SK-N-SH treated with all-trans-retinoic acid at 6 μM for 48 hours (cell line): ENCODE results near the gene DHX34.
A peak's percentile ranks its signal among the peaks of the same experiment; 100 is the strongest.
"Not testable (repeated sequence)": the region's sequence is repeated elsewhere in the genome, so short reads cannot be mapped to it uniquely, and the experiment has no call there.

Experiments used
- ATAC-seq: fragments of 200-7000 bp; cut with Tn5 transposase; 3 replicates; pipeline ENCODE4 v1.9.1; 2020; ENCODE audit warnings: mild to moderate bottlenecking, moderate library complexity
- ARNTL ChIP-seq: fragments of 450-650 bp; formaldehyde crosslinking; IDR thresholded peaks from 2 replicates; pipeline ENCODE4 v1.5.0; 2020; ENCODE audit warnings: low read depth, mild to moderate bottlenecking, moderate library complexity, borderline replicate concordance
- BACH2 ChIP-seq: fragments of 250-450 bp; sonication (Bioruptor Pico); IDR thresholded peaks from 2 replicates; pipeline ENCODE4 v1.9.0; 2021; ENCODE audit warnings: mild to moderate bottlenecking, borderline replicate concordance
- GLIS3 ChIP-seq: fragments of 250-450 bp; sonication (Bioruptor Pico); IDR thresholded peaks from 2 replicates; pipeline ENCODE4 v1.5.0; 2020; ENCODE audit warnings: mild to moderate bottlenecking, moderate library complexity
- PPARA ChIP-seq: fragments of 250-450 bp; sonication (Bioruptor Pico); IDR thresholded peaks from 2 replicates; pipeline ENCODE4 v1.5.0; 2020; ENCODE audit warnings: mild to moderate bottlenecking, borderline replicate concordance
- RARB ChIP-seq: fragments of 250-450 bp; sonication (Bioruptor Pico); IDR thresholded peaks from 2 replicates; pipeline ENCODE4 v1.8.0; 2021; ENCODE audit warnings: mild to moderate bottlenecking, moderate library complexity
- SNAI2 ChIP-seq: fragments of 250-450 bp; sonication (Bioruptor Pico); IDR thresholded peaks from 2 replicates; pipeline ENCODE4 v1.5.0; 2020; ENCODE audit warnings: mild to moderate bottlenecking, moderate library complexity
- TCF4 ChIP-seq: fragments of 250-450 bp; sonication (Bioruptor Pico); IDR thresholded peaks from 2 replicates; pipeline ENCODE4 v1.8.0; 2021; ENCODE audit warnings: mild to moderate bottlenecking, moderate library complexity, borderline replicate concordance
- ZC3H10 ChIP-seq: fragments of 250-450 bp; sonication (Bioruptor Pico); IDR thresholded peaks from 2 replicates; pipeline ENCODE4 v1.5.1; 2021; ENCODE audit warnings: mild to moderate bottlenecking, moderate library complexity
- ZFP3 ChIP-seq: fragments of 250-450 bp; sonication (Bioruptor Pico); IDR thresholded peaks from 2 replicates; pipeline ENCODE4 v1.5.0; 2020; ENCODE audit warnings: mild to moderate bottlenecking, moderate library complexity
- ZNF565 ChIP-seq: fragments of 450-650 bp; formaldehyde crosslinking; conservative IDR thresholded peaks from 2 replicates; pipeline ENCODE4 v1.5.0; 2020; ENCODE audit warnings: low read depth, mild to moderate bottlenecking, moderate library complexity
- TF ChIP-seq, protein P1 (sequence below): fragments of 250-450 bp; sonication (Bioruptor Pico); IDR thresholded peaks from 2 replicates; pipeline ENCODE4 v1.8.0; 2021; ENCODE audit warnings: low read depth, mild to moderate bottlenecking, moderate library complexity, borderline replicate concordance
- TF ChIP-seq, protein P2 (sequence below): fragments of 250-450 bp; sonication (Bioruptor Pico); IDR thresholded peaks from 2 replicates; pipeline ENCODE4 v1.5.1; 2021; ENCODE audit warnings: mild to moderate bottlenecking, moderate library complexity
- TF ChIP-seq, protein P3 (sequence below): fragments of 250-450 bp; sonication (Bioruptor Pico); IDR thresholded peaks from 2 replicates; pipeline ENCODE4 v1.5.0; 2020; ENCODE audit warnings: mild to moderate bottlenecking, moderate library complexity

Gene DHX34, protein sequence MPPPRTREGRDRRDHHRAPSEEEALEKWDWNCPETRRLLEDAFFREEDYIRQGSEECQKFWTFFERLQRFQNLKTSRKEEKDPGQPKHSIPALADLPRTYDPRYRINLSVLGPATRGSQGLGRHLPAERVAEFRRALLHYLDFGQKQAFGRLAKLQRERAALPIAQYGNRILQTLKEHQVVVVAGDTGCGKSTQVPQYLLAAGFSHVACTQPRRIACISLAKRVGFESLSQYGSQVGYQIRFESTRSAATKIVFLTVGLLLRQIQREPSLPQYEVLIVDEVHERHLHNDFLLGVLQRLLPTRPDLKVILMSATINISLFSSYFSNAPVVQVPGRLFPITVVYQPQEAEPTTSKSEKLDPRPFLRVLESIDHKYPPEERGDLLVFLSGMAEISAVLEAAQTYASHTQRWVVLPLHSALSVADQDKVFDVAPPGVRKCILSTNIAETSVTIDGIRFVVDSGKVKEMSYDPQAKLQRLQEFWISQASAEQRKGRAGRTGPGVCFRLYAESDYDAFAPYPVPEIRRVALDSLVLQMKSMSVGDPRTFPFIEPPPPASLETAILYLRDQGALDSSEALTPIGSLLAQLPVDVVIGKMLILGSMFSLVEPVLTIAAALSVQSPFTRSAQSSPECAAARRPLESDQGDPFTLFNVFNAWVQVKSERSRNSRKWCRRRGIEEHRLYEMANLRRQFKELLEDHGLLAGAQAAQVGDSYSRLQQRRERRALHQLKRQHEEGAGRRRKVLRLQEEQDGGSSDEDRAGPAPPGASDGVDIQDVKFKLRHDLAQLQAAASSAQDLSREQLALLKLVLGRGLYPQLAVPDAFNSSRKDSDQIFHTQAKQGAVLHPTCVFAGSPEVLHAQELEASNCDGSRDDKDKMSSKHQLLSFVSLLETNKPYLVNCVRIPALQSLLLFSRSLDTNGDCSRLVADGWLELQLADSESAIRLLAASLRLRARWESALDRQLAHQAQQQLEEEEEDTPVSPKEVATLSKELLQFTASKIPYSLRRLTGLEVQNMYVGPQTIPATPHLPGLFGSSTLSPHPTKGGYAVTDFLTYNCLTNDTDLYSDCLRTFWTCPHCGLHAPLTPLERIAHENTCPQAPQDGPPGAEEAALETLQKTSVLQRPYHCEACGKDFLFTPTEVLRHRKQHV

DNA sequence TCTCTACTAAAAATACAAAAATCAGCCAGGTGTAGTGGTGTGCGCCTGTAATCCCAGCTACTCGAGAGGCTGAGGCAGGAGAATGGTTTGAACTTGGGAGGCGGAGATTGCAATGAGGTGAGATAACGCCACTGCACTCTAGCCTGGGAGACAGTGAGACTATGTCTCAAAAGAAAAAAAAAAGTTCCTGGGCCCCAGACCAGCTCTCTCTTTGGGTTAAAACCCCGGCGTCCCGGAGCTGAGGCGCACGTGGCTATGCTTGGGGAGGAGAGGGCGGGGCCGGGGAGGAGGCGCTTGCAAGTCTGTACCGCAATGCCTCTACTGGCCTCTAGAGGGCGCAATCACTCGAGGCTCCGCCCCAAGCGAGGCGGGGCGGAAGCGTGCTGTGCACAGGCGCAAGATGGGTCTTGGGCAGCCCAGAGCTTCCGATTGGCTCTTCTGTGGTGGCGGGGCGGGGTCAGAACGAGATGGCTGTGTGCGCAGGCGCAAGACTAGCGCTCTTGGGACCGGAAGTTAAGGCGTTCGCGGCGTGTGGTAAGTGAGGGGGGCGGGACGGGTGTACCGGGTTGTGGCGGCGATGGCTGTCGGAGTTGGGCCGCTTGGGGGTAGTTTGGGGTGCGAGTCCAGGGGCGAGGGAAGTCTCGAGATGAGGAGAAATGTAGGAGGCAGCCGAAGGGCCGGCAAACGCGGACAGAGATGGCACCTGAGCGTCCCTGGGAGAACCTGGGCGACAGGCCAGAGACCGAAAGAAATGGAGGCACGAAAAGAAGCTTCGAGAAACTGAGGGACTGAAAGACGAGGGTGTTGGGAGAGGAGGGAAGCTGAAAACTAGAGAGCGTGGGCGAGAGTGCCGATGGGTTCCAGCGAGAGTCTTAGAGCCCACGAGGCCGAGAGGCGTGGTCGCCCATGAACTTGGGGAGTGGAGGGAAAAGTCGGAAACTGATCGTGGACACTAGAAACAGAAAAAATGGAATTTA lies at the start of gene DHX34:
Gene DHX34, plus strand, starts transcription at position 497 of the 977 bp plus-strand sequence. CDS start 3,716 bp downstream, outside the sequence.
- TF ChIP-seq, protein P1, sequence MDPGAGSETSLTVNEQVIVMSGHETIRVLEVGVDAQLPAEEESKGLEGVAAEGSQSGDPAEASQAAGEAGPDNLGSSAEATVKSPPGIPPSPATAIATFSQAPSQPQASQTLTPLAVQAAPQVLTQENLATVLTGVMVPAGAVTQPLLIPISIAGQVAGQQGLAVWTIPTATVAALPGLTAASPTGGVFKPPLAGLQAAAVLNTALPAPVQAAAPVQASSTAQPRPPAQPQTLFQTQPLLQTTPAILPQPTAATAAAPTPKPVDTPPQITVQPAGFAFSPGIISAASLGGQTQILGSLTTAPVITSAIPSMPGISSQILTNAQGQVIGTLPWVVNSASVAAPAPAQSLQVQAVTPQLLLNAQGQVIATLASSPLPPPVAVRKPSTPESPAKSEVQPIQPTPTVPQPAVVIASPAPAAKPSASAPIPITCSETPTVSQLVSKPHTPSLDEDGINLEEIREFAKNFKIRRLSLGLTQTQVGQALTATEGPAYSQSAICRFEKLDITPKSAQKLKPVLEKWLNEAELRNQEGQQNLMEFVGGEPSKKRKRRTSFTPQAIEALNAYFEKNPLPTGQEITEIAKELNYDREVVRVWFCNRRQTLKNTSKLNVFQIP (CRISPR knock-in tag): no peak
- no peak for TF ChIP-seq PPARA (CRISPR knock-in tag)
- TF ChIP-seq RARB (CRISPR knock-in tag): no peak
- TF ChIP-seq, all 23 proteins: peak for 0

DNA sequence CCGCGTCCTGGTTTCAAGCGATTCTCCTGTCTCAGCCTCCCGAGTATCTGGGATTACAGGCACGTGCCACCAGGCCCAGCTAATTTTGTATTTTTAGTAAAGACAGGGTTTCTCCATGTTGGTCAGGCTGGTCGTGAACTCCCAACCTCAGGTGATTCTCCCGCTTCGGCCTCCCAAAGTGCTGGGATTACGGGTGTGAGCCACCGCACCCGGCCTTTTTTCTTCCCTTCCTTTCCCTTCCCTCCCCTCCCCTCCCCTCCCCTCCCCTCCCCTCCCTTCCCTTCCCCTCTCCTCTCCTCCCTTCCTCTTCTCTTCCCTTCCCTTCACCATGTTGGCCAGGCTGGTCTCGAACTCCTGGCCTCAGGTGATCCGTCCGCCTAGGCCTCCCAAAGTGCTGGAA lies 48.2 kb upstream of the DHX34 start:
- not testable (repeated sequence) for ATAC-seq

More for the DNA sequence above, at the start of gene DHX34:
- ATAC-seq: peak; percentile 97

DNA sequence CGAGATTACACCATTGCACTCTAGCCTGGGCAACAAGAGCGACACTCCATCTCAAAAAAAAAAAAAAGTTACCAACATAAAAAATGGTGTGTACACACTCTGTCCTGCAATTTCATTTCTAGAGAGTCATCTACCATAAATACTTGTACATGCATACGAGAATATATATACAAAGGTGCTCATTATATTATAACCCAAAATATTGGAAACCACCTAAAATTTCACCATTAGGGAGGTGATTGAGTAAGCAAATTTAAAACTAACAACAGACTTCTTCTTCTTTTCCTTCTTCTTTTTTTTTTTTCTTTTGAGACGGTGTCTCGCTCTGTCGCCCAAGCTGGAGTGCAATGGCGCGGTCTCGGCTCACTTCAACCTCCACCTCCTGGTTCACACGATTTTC lies 46.9 kb upstream of the DHX34 start:
- no peak for ATAC-seq
- no peak for TF ChIP-seq ZFP3 (CRISPR knock-in tag)
- no peak for TF ChIP-seq BACH2 (CRISPR knock-in tag)
- TF ChIP-seq, protein P2, sequence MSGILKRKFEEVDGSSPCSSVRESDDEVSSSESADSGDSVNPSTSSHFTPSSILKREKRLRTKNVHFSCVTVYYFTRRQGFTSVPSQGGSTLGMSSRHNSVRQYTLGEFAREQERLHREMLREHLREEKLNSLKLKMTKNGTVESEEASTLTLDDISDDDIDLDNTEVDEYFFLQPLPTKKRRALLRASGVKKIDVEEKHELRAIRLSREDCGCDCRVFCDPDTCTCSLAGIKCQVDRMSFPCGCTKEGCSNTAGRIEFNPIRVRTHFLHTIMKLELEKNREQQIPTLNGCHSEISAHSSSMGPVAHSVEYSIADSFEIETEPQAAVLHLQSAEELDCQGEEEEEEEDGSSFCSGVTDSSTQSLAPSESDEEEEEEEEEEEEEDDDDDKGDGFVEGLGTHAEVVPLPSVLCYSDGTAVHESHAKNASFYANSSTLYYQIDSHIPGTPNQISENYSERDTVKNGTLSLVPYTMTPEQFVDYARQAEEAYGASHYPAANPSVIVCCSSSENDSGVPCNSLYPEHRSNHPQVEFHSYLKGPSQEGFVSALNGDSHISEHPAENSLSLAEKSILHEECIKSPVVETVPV (CRISPR knock-in tag): no peak
- no peak for TF ChIP-seq SNAI2

DNA sequence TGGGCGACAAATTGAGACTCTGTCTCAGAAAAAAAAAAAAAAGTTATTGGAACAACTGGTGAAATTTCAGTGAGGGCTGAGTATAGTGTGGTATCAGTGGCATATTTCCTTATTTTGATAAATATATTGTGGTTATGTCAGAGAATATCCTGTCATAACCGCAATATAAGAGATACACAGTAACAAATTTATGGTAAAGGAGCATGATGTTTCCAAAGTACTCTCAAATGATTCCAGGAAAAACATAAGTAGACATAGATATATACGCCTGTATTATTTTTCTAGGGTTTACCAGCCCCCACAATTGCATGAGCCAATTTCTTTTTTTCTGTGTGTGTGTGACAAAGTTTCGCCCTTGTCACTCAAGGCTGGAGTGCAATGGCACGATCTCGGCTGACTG lies 45.1 kb upstream of the DHX34 start:
- no peak for TF ChIP-seq SNAI2
- no peak for TF ChIP-seq ZNF565 (CRISPR knock-in tag)
- no peak for TF ChIP-seq BACH2 (CRISPR knock-in tag)
- no peak for TF ChIP-seq ZC3H10 (CRISPR knock-in tag)
- TF ChIP-seq ARNTL: no peak
- ATAC-seq: no peak

DNA sequence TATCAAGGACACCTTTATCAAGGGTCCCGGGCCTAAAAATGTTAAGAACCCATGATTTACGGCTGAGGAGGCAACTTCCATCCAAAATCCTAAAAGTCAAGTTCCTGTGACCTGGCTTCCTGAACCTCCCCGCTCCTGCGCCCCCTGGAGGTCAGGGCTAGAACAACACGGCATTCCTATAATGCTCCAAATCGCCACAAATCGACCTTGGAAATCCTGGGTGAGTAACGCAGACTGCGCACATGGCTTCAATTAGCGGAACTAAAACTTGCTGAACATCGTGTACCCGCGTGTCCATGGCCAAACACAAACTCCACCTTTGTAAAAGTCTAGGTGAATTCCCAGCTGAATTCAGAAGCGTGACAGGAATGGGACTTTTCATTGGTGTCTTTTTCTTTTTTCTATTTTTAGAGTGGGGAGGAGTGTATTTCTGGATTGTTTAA lies 43.8 kb upstream of the DHX34 start:
- TF ChIP-seq, protein P1 (CRISPR knock-in tag): no peak
- TF ChIP-seq GLIS3 (CRISPR knock-in tag) (no peak), ARNTL (no peak), ZNF565 (CRISPR knock-in tag) (no peak), BACH2 (CRISPR knock-in tag) (no peak), TCF4 (CRISPR knock-in tag) (peak; percentile 51)
- TF ChIP-seq, protein P3, sequence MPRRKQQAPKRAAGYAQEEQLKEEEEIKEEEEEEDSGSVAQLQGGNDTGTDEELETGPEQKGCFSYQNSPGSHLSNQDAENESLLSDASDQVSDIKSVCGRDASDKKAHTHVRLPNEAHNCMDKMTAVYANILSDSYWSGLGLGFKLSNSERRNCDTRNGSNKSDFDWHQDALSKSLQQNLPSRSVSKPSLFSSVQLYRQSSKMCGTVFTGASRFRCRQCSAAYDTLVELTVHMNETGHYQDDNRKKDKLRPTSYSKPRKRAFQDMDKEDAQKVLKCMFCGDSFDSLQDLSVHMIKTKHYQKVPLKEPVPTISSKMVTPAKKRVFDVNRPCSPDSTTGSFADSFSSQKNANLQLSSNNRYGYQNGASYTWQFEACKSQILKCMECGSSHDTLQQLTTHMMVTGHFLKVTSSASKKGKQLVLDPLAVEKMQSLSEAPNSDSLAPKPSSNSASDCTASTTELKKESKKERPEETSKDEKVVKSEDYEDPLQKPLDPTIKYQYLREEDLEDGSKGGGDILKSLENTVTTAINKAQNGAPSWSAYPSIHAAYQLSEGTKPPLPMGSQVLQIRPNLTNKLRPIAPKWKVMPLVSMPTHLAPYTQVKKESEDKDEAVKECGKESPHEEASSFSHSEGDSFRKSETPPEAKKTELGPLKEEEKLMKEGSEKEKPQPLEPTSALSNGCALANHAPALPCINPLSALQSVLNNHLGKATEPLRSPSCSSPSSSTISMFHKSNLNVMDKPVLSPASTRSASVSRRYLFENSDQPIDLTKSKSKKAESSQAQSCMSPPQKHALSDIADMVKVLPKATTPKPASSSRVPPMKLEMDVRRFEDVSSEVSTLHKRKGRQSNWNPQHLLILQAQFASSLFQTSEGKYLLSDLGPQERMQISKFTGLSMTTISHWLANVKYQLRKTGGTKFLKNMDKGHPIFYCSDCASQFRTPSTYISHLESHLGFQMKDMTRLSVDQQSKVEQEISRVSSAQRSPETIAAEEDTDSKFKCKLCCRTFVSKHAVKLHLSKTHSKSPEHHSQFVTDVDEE (CRISPR knock-in tag): no peak

More for the DNA sequence above, 43.8 kb upstream of the DHX34 start:
- ATAC-seq: peak; percentile 87
